ENCODE results near the gene TMOD2.

DNA sequence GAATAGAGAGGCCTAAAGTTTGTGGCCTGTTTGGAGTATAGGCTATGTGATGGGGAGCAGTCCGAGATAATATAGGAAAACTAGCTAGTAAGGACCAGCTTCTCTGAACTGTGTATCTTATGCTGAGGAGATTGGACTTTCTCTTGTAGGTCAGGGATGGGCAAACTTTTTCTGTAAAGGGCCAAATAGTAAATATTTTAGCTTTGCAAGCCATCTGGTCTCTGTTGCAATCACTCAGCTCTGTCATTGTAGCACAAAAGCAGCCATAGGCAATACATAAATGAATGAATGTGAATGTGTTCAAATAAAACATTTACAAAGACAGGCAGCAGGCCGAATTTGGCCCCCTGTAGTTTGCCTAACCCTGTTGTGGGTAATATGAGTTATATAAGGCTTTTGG, 102.6 kb downstream of the TMOD2 start:
- no peak for TF ChIP-seq POLR2AphosphoS5 (IDR thresholded peaks at IDR 0.05)
- TF ChIP-seq, protein P1, sequence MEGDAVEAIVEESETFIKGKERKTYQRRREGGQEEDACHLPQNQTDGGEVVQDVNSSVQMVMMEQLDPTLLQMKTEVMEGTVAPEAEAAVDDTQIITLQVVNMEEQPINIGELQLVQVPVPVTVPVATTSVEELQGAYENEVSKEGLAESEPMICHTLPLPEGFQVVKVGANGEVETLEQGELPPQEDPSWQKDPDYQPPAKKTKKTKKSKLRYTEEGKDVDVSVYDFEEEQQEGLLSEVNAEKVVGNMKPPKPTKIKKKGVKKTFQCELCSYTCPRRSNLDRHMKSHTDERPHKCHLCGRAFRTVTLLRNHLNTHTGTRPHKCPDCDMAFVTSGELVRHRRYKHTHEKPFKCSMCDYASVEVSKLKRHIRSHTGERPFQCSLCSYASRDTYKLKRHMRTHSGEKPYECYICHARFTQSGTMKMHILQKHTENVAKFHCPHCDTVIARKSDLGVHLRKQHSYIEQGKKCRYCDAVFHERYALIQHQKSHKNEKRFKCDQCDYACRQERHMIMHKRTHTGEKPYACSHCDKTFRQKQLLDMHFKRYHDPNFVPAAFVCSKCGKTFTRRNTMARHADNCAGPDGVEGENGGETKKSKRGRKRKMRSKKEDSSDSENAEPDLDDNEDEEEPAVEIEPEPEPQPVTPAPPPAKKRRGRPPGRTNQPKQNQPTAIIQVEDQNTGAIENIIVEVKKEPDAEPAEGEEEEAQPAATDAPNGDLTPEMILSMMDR (IDR thresholded peaks at IDR 0.05), result no peak

All from transverse colon (tissue), 4 donors.